Spleen (tissue), 11 donors: Measurements from ENCODE around the gene GJD2. TPM values are rescaled to one million over a fixed set of nuclear protein-coding genes. Genes with fewer than 3 reads are reported as not detected.

Experiments
- DNase-seq: peaks from one replicate; pipeline ENCODE4 v3.0.0-alpha.2; 2020
- H3K27ac ChIP-seq, 8 donors: fragments of 200-600 bp; sonication (generic) in 7 of 8; 1 replicate in 4 of 8; 2 replicates in 4 of 8; pipeline versions ENCODE4 v1.5.0 to v1.8.0; 2016 to 2021; ENCODE audit warnings: inconsistent platforms in 4 of 8, mild to moderate bottlenecking in 4 of 8, moderate library complexity in 1 of 8
- H3K27me3 ChIP-seq, 7 donors: fragments of 200-600 bp; sonication (generic) in 6 of 7; replicated peaks in 1 of 7; 1 replicate in 4 of 7; 2 replicates in 3 of 7; pipeline versions ENCODE4 v1.5.0 to v1.8.0; 2016 to 2021; ENCODE audit warnings: inconsistent platforms in 3 of 7, mild to moderate bottlenecking in 1 of 7
- H3K36me3 ChIP-seq, 6 donors: fragments of 200-600 bp; sonication (generic) in 5 of 6; 1 replicate in 4 of 6; 2 replicates in 2 of 6; pipeline versions ENCODE4 v1.5.0 to v1.8.0; 2016 to 2021; ENCODE audit warnings: inconsistent platforms in 2 of 6
- H3K4me1 ChIP-seq, 6 donors: fragments of 200-600 bp; sonication (generic) in 5 of 6; 1 replicate in 3 of 6; 2 replicates in 3 of 6; pipeline versions ENCODE4 v1.5.0 to v1.8.0; 2016 to 2021; ENCODE audit warnings: inconsistent platforms in 3 of 6
- H3K4me3 ChIP-seq, 8 donors: fragments of 200-600 bp; sonication (generic) in 7 of 8; 1 replicate in 4 of 8; 2 replicates in 4 of 8; pipeline versions ENCODE4 v1.5.0 to v1.8.0; 2016 to 2021; ENCODE audit warnings: inconsistent platforms in 4 of 8, mild to moderate bottlenecking in 4 of 8, moderate library complexity in 2 of 8
- H3K9me3 ChIP-seq, 8 donors: fragments of 200-600 bp; sonication (generic) in 7 of 8; 1 replicate in 4 of 8; 2 replicates in 4 of 8; pipeline versions ENCODE4 v1.5.0 to v1.8.0; 2016 to 2021; ENCODE audit warnings: inconsistent platforms in 4 of 8
- CTCF ChIP-seq, 11 experiments: fragments of 200-600 bp in 7 of 11; fragments of 450-650 bp in 4 of 11; sonication (generic) in 4 of 11; IDR thresholded peaks in 8 of 11; conservative IDR thresholded peaks in 3 of 11; 1 replicate in 7 of 11; 2 replicates in 4 of 11; pipeline versions ENCODE4 v1.4.0 to v1.8.0; 2016 to 2021; ENCODE audit warnings: antibody characterized with exemption in 11 of 11, inconsistent platforms in 4 of 11, mild to moderate bottlenecking in 1 of 11
- POLR2A ChIP-seq, 3 donors: fragments of 450-650 bp; IDR thresholded peaks; one replicate each; pipeline ENCODE4 v1.5.1; 2017; ENCODE audit warnings: antibody characterized with exemption in 3 of 3, mild to moderate bottlenecking in 1 of 3
- POLR2AphosphoS5 ChIP-seq, 3 donors: sonication (generic); formaldehyde crosslinking; IDR thresholded peaks; one replicate each; pipeline ENCODE4 v1.5.1; 2017; ENCODE audit warnings: antibody characterized with exemption in 3 of 3
- WGBS, 5 donors: extraction: QIAGEN DNeasy Blood & Tissue Kit in 3 of 5; methylation state at CpG; one replicate each; pipeline versions ENCODE4 v1.1.5 to v1.1.7; 2013 to 2018; 5-methylcytosine and 5-hydroxymethylcytosine counted together
- intact Hi-C: fragments of 100-400 bp; cut with DNase I; formaldehyde crosslinking; loops from one replicate; pipeline ENCODE4 v1.15.0; 2023; ENCODE audit warnings: low total_unique reads
- polyA plus RNA-seq, 3 donors: library from polyadenylated mRNA; stranded (reverse); fragments of 200-250 nt; gene quantifications; one replicate each; pipeline ENCODE4 v1.2.1, GENCODE V29; 2013
- total RNA-seq, 7 donors: library from RNA; depleted of rRNA in 3 of 7; stranded (reverse); fragments of >200 nt in 3 of 7; fragmentation: NEBNext Ultra II Directional in 4 of 7; extraction: Animal tissue kit (Norgen Biotek cat#: 25700) in 4 of 7; gene quantifications; one replicate each; pipeline versions ENCODE4 v1.1.0 to v1.2.1, GENCODE V29; 2016 to 2021
- donor health status: healthy with polysubstance abuse.
- donor health status: DM: no; HTN: no; CAD: no; lungs with moderate emphysema.
- donor health status: DM: no; HTN: no; CAD: no.
- donor health status: Bipolar disorder and iron deficiency.
- donor health status: healthy.
- donor health status: DM: no; HTN: no; CAD: no.
- donor health status: DM: yes; HTN: yes; CAD: no.

The GJD2 gene
- total and polyA plus RNA-seq, 10 donors = 0.02 TPM; not detected in 9

GRCh38 chr15:34713635-34714034, 41.2 kb downstream of the GJD2 start:
- no peak overlapping the region for H3K27ac ChIP-seq
- TF ChIP-seq POLR2A (IDR thresholded peaks at IDR 0.05) (no peak), CTCF (IDR thresholded peaks at IDR 0.05 in 8 of 11, conservative IDR thresholded peaks at IDR 0.05 in 3 of 11) (no peak), POLR2AphosphoS5 (IDR thresholded peaks at IDR 0.05) (no peak)
- 80 to 94% (median 87%) methylated on average over 1 of the region's 1 CpG for WGBS, 5 donors
- no peaks in the 10 kb centered on the region for H3K9me3 ChIP-seq
- DNase-seq = no peak
- peaks cover 0 to 5% (median 0%) of the 10 kb centered on the region in 7 donors for H3K27me3 ChIP-seq
- no peaks in the 10 kb centered on the region for H3K4me1 ChIP-seq
- H3K36me3 ChIP-seq = no peaks in the 10 kb centered on the region
- no peak overlapping the region for H3K4me3 ChIP-seq
- intact Hi-C loops = no loop called here

- peaks cover 0 to 18% (median 0%) of the 10 kb centered on the region in 7 donors for H3K27me3 ChIP-seq
- intact Hi-C loops = loop anchor here (5.0 kb wide), 1 partner anchor 212 kb away; no protein-coding TSS in a partner anchor
- no peak overlapping the region for H3K27ac ChIP-seq
- no peaks in the 10 kb centered on the region for H3K4me1 ChIP-seq
- H3K9me3 ChIP-seq = no peaks in the 10 kb centered on the region
- no peaks in the 10 kb centered on the region for H3K36me3 ChIP-seq
- no peak for DNase-seq
- WGBS, 5 donors = 76 to 91% (median 91%) methylated on average over 7 of the region's 7 CpGs
- TF ChIP-seq POLR2A (IDR thresholded peaks at IDR 0.05) (no peak), CTCF (IDR thresholded peaks at IDR 0.05 in 8 of 11, conservative IDR thresholded peaks at IDR 0.05 in 3 of 11) (no peak), POLR2AphosphoS5 (IDR thresholded peaks at IDR 0.05) (no peak)
- H3K4me3 ChIP-seq = no peak overlapping the region
Measured at GRCh38 chr15:34709866-34710265, 44.9 kb downstream of the GJD2 start.

- Histone ChIP-seq H3K27me3 (peaks cover 0 to 18% (median 0%) of the 10 kb centered on the region in 7 donors), H3K36me3 (no peaks in the 10 kb centered on the region), H3K4me1 (no peaks in the 10 kb centered on the region), H3K9me3 (no peaks in the 10 kb centered on the region), H3K27ac (no peak overlapping the region), H3K4me3 (no peak overlapping the region)
- 52 to 68% (median 64%) methylated on average over 5 of the region's 5 CpGs for WGBS, 5 donors
- TF ChIP-seq POLR2AphosphoS5 (IDR thresholded peaks at IDR 0.05) = no peak
- peak in 8 of 11 experiments; percentile 22 to 51 (median 40) for TF ChIP-seq CTCF (IDR thresholded peaks at IDR 0.05 in 8 of 11, conservative IDR thresholded peaks at IDR 0.05 in 3 of 11)
- intact Hi-C loops = loop anchor here (5.0 kb wide), 1 partner anchor 214 kb away; no protein-coding TSS in a partner anchor
- DNase-seq = no peak
Measured at GRCh38 chr15:34708422-34708821, 46.4 kb downstream of the GJD2 start.

GRCh38 chr15:34701536-34701935, 53.3 kb downstream of the GJD2 start:
- Histone ChIP-seq H3K36me3 (no peaks in the 10 kb centered on the region), H3K4me3 (no peak overlapping the region), H3K27ac (no peak overlapping the region), H3K4me1 (no peaks in the 10 kb centered on the region), H3K27me3 (peaks cover 0 to 16% (median 0%) of the 10 kb centered on the region in 7 donors), H3K9me3 (no peaks in the 10 kb centered on the region)
- DNase-seq = no peak
- intact Hi-C loops = no loop called here
- WGBS, 5 donors = 49 to 61% (median 56%) methylated on average over 2 of the region's 2 CpGs
- TF ChIP-seq POLR2AphosphoS5 (IDR thresholded peaks at IDR 0.05) (no peak), CTCF (IDR thresholded peaks at IDR 0.05 in 8 of 11, conservative IDR thresholded peaks at IDR 0.05 in 3 of 11) (no peak), POLR2A (IDR thresholded peaks at IDR 0.05) (no peak)

Other genes with a start within 250 kb of the GJD2 start
- 100 to 1,000 TPM in 5 of 7 donors, 10 to 100 TPM in 2; 49.1 to 155 (median 115) TPM for gene GOLGA8B, start 171.3 kb downstream of the GJD2 start, total RNA-seq
- 100 to 1,000 TPM in 1 of 3 donors, 10 to 100 TPM in 2; 23.2 to 135 (median 86.1) TPM for gene GOLGA8B, start 171.3 kb downstream of the GJD2 start, polyA plus RNA-seq
- gene ACTC1, start 40.6 kb upstream of the GJD2 start, total RNA-seq = 1 to 10 TPM in 5 of 7 donors, under 1 TPM in 2; 0.32 to 2.8 (median 1.2) TPM
- gene ACTC1, start 40.6 kb upstream of the GJD2 start, polyA plus RNA-seq = under 1 TPM; 0.39 to 0.90 (median 0.52) TPM
- gene AQR, start 214.7 kb upstream of the GJD2 start, total RNA-seq = 10 to 100 TPM; 30.9 to 38.2 (median 33.8) TPM
- gene AQR, start 214.7 kb upstream of the GJD2 start, polyA plus RNA-seq = 10 to 100 TPM in 2 of 3 donors, 1 to 10 TPM in 1; 10.0 to 16.8 (median 14.4) TPM
- gene ZNF770, start 233.3 kb upstream of the GJD2 start, total RNA-seq = 10 to 100 TPM; 24.1 to 44.4 (median 32.9) TPM
- 10 to 100 TPM in 2 of 3 donors, 1 to 10 TPM in 1; 9.9 to 15.5 (median 10.6) TPM for gene ZNF770, start 233.3 kb upstream of the GJD2 start, polyA plus RNA-seq